NT2/D1 (cell line): Measurements from ENCODE around the gene TRPV4.

Source experiments
- SUZ12 ChIP-seq: IDR thresholded peaks from 2 replicates; pipeline ENCODE4 v1.6.1; 2011; ENCODE audit not compliant: insufficient read length, insufficient read depth; ENCODE audit errors: extremely low read depth
- YY1 ChIP-seq: IDR thresholded peaks from 2 replicates; pipeline ENCODE4 v1.6.1; 2011; ENCODE audit not compliant: insufficient read length, insufficient read depth
- ZNF274 ChIP-seq: IDR thresholded peaks from 2 replicates; pipeline ENCODE4 v1.6.1; 2011; ENCODE audit warnings: mild to moderate bottlenecking, low read depth, low read length

- no peak for TF ChIP-seq YY1
- TF ChIP-seq ZNF274: no peak
- TF ChIP-seq SUZ12: no peak
Observed at GRCh38 chr12:109734219-109735000, 98.8 kb downstream of the TRPV4 start.
